MM.1S (cell line): ENCODE results near the gene PVRIG.
"Not testable (repeated sequence)": the region's sequence is repeated elsewhere in the genome, so short reads cannot be mapped to it uniquely, and the experiment has no call there.

Source experiments
- DNase-seq: peaks from one replicate; pipeline ENCODE4 v3.0.0-alpha.2; 2015
- H2AFZ ChIP-seq: fragments of 300-600 bp; sonication (generic); 2 replicates; pipeline ENCODE4 v1.6.0; 2016; ENCODE audit warnings: antibody characterized with exemption, low read length
- H3F3A ChIP-seq: fragments of 300-600 bp; sonication (generic); 2 replicates; pipeline ENCODE4 v1.6.1; 2016; ENCODE audit warnings: mild to moderate bottlenecking, antibody characterized with exemption, low read length, moderate library complexity, mixed read lengths; ENCODE audit not compliant: insufficient read depth
- H3K27ac ChIP-seq: fragments of 300-600 bp; sonication (generic); 2 replicates; pipeline ENCODE4 v1.5.1; 2016; ENCODE audit warnings: mild to moderate bottlenecking, low read length
- H3K27me3 ChIP-seq: fragments of 300-600 bp; sonication (generic); replicated peaks from 2 replicates; pipeline ENCODE4 v1.6.0; 2016; ENCODE audit warnings: low read length; ENCODE audit not compliant: insufficient read depth
- H3K36me3 ChIP-seq: fragments of 300-600 bp; sonication (generic); replicated peaks from 2 replicates; pipeline ENCODE4 v1.6.1; 2016; ENCODE audit warnings: mild to moderate bottlenecking, low read length, mixed read lengths; ENCODE audit not compliant: insufficient read depth
- H3K4me1 ChIP-seq: fragments of 300-600 bp; sonication (generic); 2 replicates; pipeline ENCODE4 v1.6.1; 2016; ENCODE audit warnings: low read length, mixed read lengths
- H3K4me2 ChIP-seq: fragments of 300-600 bp; sonication (generic); 2 replicates; pipeline ENCODE4 v1.6.0; 2016; ENCODE audit warnings: low read depth, low read length
- H3K4me3 ChIP-seq: fragments of 300-600 bp; sonication (generic); 2 replicates; pipeline ENCODE4 v1.5.1; 2016; ENCODE audit warnings: low read length, mixed read lengths
- H3K79me2 ChIP-seq: fragments of 300-600 bp; sonication (generic); 2 replicates; pipeline ENCODE4 v1.6.1; 2016; ENCODE audit warnings: mixed run types, low read length, mixed read lengths
- H3K9ac ChIP-seq: fragments of 300-600 bp; sonication (generic); 2 replicates; pipeline ENCODE4 v1.6.1; 2016; ENCODE audit warnings: low read length, mixed read lengths
- H3K9me2 ChIP-seq: fragments of 300-600 bp; sonication (generic); replicated peaks from 2 replicates; pipeline ENCODE4 v1.6.1; 2016; ENCODE audit warnings: mild to moderate bottlenecking, low read length, mixed read lengths; ENCODE audit not compliant: insufficient read depth
- H3K9me3 ChIP-seq: fragments of 300-600 bp; sonication (generic); replicated peaks from 2 replicates; pipeline ENCODE4 v1.6.1; 2016; ENCODE audit warnings: mild to moderate bottlenecking, low read length, mixed read lengths; ENCODE audit not compliant: insufficient read depth
- H4K20me1 ChIP-seq: fragments of 300-600 bp; sonication (generic); 2 replicates; pipeline ENCODE4 v1.6.1; 2016; ENCODE audit warnings: mild to moderate bottlenecking, low read length, moderate library complexity, mixed read lengths; ENCODE audit not compliant: insufficient read depth
- CTCF ChIP-seq: fragments of 300-600 bp; sonication (generic); IDR thresholded peaks from 2 replicates; pipeline ENCODE4 v1.5.1; 2016; ENCODE audit warnings: antibody characterized with exemption, low read length, mixed read lengths
- EZH2 ChIP-seq: fragments of 300-600 bp; sonication (generic); optimal IDR thresholded peaks from 2 replicates; pipeline ENCODE3; 2017; ENCODE audit warnings: low read depth, mild to moderate bottlenecking, antibody characterized with exemption, low read length, mixed read lengths
- EZH2phosphoT487 ChIP-seq: fragments of 300-600 bp; sonication (generic); IDR thresholded peaks from 2 replicates; pipeline ENCODE4 v1.6.1; 2018; ENCODE audit warnings: antibody characterized with exemption, low read length

The PVRIG gene

DNA sequence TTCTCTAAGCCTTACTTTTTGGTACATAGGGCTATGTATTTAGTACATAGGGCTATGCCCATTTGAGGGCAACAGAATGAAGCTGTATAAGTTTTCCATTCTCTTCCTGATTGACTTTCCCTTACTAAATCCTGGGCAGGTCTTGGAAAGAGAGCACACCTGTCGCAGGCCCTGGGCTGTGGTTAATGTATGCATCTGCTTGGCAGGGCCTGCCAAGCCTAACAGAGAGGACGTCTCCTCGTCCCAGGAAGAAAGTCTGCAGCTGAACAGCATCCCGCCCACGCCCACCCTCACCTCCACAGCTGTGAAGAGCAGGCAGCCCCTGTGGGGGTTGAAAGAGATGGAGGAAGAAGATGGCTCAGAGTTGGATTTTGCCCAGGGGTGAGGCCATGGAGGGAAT lies 8.9 kb upstream of the PVRIG start:
- Histone ChIP-seq H3K9me2 (no peaks in the 10 kb centered on the region), H3K27ac (no peak overlapping the region), H3K9me3 (no peaks in the 10 kb centered on the region), H3K9ac (no peak overlapping the region), H3K36me3 (no peaks in the 10 kb centered on the region), H3K4me2 (no peak overlapping the region), H3K4me3 (no peak overlapping the region), H3F3A (peaks cover 13% of the 10 kb centered on the region), H2AFZ (no peak overlapping the region), H3K4me1 (peaks cover 17% of the 10 kb centered on the region), H3K79me2 (no peaks in the 10 kb centered on the region), H3K27me3 (peaks cover 40% of the 10 kb centered on the region; the same call in 1 of the 2 replicates), H4K20me1 (no peaks in the 10 kb centered on the region)
- DNase-seq, result no peak
- no peak for TF ChIP-seq EZH2
- no peak for TF ChIP-seq CTCF
- no peak for TF ChIP-seq EZH2phosphoT487

DNA sequence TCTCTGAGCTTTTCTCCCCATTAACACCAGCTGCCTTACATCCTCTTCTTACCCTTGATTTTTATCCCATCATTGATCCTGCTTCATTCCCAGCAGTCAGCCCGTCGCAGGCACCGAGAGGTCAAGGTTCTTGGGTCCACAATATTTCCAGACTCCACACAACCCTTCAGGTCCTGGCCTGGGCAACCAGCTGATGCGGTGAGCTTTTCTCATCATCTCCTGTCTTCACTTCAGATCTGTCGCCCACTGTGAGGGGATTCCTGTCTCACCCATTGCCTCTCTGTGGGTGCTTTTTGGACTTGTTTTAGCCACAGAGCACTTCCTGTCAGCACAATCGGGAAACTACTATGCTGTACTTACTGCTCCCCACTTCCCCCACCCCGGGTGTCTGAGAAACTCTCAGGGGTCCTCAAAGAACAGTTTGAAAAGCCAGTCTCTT lies 8.4 kb upstream of the PVRIG start:
- Histone ChIP-seq H3K27me3 (peaks cover 40% of the 10 kb centered on the region; the same call in 1 of the 2 replicates), H3K4me2 (no peak overlapping the region), H3K4me1 (peaks cover 17% of the 10 kb centered on the region), H3K36me3 (no peaks in the 10 kb centered on the region), H3K9ac (no peak overlapping the region), H3K27ac (no peak overlapping the region), H2AFZ (no peak overlapping the region), H3K9me2 (no peaks in the 10 kb centered on the region), H3K4me3 (no peak overlapping the region), H3K79me2 (no peaks in the 10 kb centered on the region), H4K20me1 (no peaks in the 10 kb centered on the region), H3F3A (peaks cover 13% of the 10 kb centered on the region), H3K9me3 (no peaks in the 10 kb centered on the region)
- TF ChIP-seq EZH2, result no peak
- TF ChIP-seq CTCF, result no peak
- DNase-seq, result no peak

- Histone ChIP-seq H3K9ac (no peak overlapping the region), H3K9me3 (no peaks in the 10 kb centered on the region), H3K4me1 (peaks cover 21% of the 10 kb centered on the region), H3F3A (peaks cover 16% of the 10 kb centered on the region), H3K27ac (no peak overlapping the region), H4K20me1 (no peaks in the 10 kb centered on the region), H3K4me2 (no peak overlapping the region), H2AFZ (no peak overlapping the region), H3K36me3 (no peaks in the 10 kb centered on the region), H3K9me2 (no peaks in the 10 kb centered on the region), H3K79me2 (no peaks in the 10 kb centered on the region), H3K4me3 (no peak overlapping the region), H3K27me3 (peaks cover 32% of the 10 kb centered on the region; the same call in 1 of the 2 replicates)
- DNase-seq, result no peak
- TF ChIP-seq EZH2, result no peak
Measured at GRCh38 chr7:100212631-100213286, 7.0 kb upstream of the PVRIG start.

DNA sequence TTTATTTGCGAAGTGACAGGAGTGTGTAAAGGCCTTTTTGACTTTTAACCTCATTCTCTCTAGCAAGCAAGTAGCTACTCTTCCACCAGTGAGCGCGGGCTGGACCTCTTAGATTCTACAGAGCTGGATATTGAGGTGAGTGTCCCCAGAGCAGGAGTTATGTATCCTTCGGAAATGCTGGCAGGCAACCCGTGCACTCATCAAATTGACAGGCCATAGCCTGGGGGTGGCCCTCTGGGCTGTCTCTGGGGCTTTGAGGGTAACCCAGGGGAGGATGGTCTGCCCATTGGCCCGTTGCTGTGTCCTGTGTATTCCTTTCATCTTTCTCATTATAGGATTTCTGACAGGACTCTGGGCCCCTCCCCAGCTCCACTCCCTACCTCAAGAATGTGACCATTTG lies 6.1 kb upstream of the PVRIG start:
- Histone ChIP-seq H3K36me3 (no peaks in the 10 kb centered on the region), H3K79me2 (no peaks in the 10 kb centered on the region), H3K9ac (no peak overlapping the region), H2AFZ (no peak overlapping the region), H3K4me1 (peaks cover 18% of the 10 kb centered on the region), H4K20me1 (no peaks in the 10 kb centered on the region), H3K9me2 (no peaks in the 10 kb centered on the region), H3F3A (peaks cover 13% of the 10 kb centered on the region), H3K4me2 (no peak overlapping the region), H3K27ac (no peak overlapping the region), H3K9me3 (no peaks in the 10 kb centered on the region), H3K27me3 (peaks cover 24% of the 10 kb centered on the region; the same call in 1 of the 2 replicates), H3K4me3 (no peak overlapping the region)
- DNase-seq, result no peak
- TF ChIP-seq EZH2, result no peak

- not testable (repeated sequence) for H4K20me1 ChIP-seq, H3K4me2 ChIP-seq, H2AFZ ChIP-seq, H3F3A ChIP-seq, H3K9me3 ChIP-seq, DNase-seq, H3K27ac ChIP-seq, H3K4me3 ChIP-seq, H3K36me3 ChIP-seq, H3K79me2 ChIP-seq, H3K9ac ChIP-seq, H3K9me2 ChIP-seq
- Histone ChIP-seq H3K27me3 (peaks cover 24% of the 10 kb centered on the region; the same call in 1 of the 2 replicates), H3K4me1 (peaks cover 18% of the 10 kb centered on the region)
Measured at GRCh38 chr7:100214356-100214755, 5.4 kb upstream of the PVRIG start.
